GM12891 (cell line): Measurements from ENCODE around the gene EMC8.
A peak's percentile ranks its signal among the peaks of the same experiment; 100 is the strongest.

Experiments
- DNase-seq: peaks from one replicate; pipeline ENCODE4 v3.0.0; 2011; ENCODE audit warnings: low spot score; ENCODE audit not compliant: insufficient read length
- FAIRE-seq: peaks from 2 replicates; lab custom pipeline; 2011; peaks lifted over from hg19 to GRCh38; lab: Jason Lieb, UNC
- PAX5 ChIP-seq: IDR thresholded peaks from 2 replicates; pipeline ENCODE4 v1.6.1; 2011; ENCODE audit warnings: low read length, moderate library complexity, mild to moderate bottlenecking; ENCODE audit not compliant: insufficient read depth, severe bottlenecking
- POLR2A ChIP-seq: IDR thresholded peaks from 2 replicates; pipeline ENCODE4 v1.6.1; 2011; ENCODE audit warnings: low read depth, low read length, control low read depth
- POLR2AphosphoS5 ChIP-seq: IDR thresholded peaks from 2 replicates; pipeline ENCODE4 v1.6.1; 2011; ENCODE audit warnings: low read depth, low read length, control low read depth
- POU2F2 ChIP-seq: IDR thresholded peaks from 2 replicates; pipeline ENCODE4 v1.6.1; 2011; ENCODE audit warnings: low read depth, mild to moderate bottlenecking, control low read depth, low read length, moderate library complexity
- SPI1 ChIP-seq: IDR thresholded peaks from 2 replicates; pipeline ENCODE4 v1.6.1; 2011; ENCODE audit warnings: low read depth, low read length, control low read depth
- TAF1 ChIP-seq: IDR thresholded peaks from 2 replicates; pipeline ENCODE4 v1.6.1; 2011; ENCODE audit warnings: low read depth, low read length, control low read depth

The EMC8 gene

GRCh38 chr16:85803570-85803969 is 4.2 kb upstream of the EMC8 start:
- DNase-seq, result no peak

GRCh38 chr16:85800321-85800669 is 951 bp upstream of the EMC8 start:
- TF ChIP-seq POLR2A, result peak; percentile 64; the same call in 1 of the 2 replicates
- peak; percentile 47; the same call in 1 of the 2 replicates for TF ChIP-seq POLR2AphosphoS5
- peak; percentile 7; the same call in 1 of the 2 replicates for TF ChIP-seq POU2F2
- no peak for TF ChIP-seq SPI1
- FAIRE-seq (peak; percentile 16), DNase-seq (no peak)

More at GRCh38 chr16:85803570-85803969, 4.2 kb upstream of the EMC8 start:
- no peak for FAIRE-seq
- TF ChIP-seq SPI1 (no peak), TAF1 (no peak), PAX5 (no peak), POLR2AphosphoS5 (no peak), POLR2A (no peak), POU2F2 (no peak)

- peak; percentile 73 for DNase-seq
Observed at GRCh38 chr16:85798901-85799496, 345 bp downstream of the EMC8 start.

GRCh38 chr16:85798283-85798776 is 1.0 kb downstream of the EMC8 start:
- FAIRE-seq, result no peak
- DNase-seq, result no peak
- TF ChIP-seq POLR2AphosphoS5, result no peak
- no peak for TF ChIP-seq TAF1
- no peak for TF ChIP-seq PAX5
- no peak for TF ChIP-seq POLR2A
- TF ChIP-seq POU2F2, result no peak
- TF ChIP-seq SPI1, result no peak

More at GRCh38 chr16:85798901-85799496, 345 bp downstream of the EMC8 start:
- TF ChIP-seq POLR2AphosphoS5 (no peak), POU2F2 (no peak), POLR2A (no peak), TAF1 (no peak), PAX5 (no peak), SPI1 (no peak)
- FAIRE-seq, result no peak

GRCh38 chr16:85796599-85796998 is 2.7 kb downstream of the EMC8 start:
- FAIRE-seq (no peak), DNase-seq (no peak)
- TF ChIP-seq POLR2A (no peak), TAF1 (no peak), POLR2AphosphoS5 (no peak), PAX5 (no peak), POU2F2 (no peak)

GRCh38 chr16:85796152-85796551 is 3.2 kb downstream of the EMC8 start:
- FAIRE-seq, result no peak
- TF ChIP-seq SPI1 (no peak), TAF1 (no peak), POU2F2 (no peak), POLR2A (no peak), POLR2AphosphoS5 (no peak), PAX5 (no peak)
- DNase-seq, result no peak

GRCh38 chr16:85794696-85795095 is 4.6 kb downstream of the EMC8 start:
- DNase-seq (no peak), FAIRE-seq (no peak)
- TF ChIP-seq POU2F2 (no peak), POLR2AphosphoS5 (no peak), SPI1 (no peak), POLR2A (no peak), TAF1 (no peak), PAX5 (no peak)

- no peak for FAIRE-seq
- TF ChIP-seq PAX5, result no peak
- no peak for DNase-seq
Observed at GRCh38 chr16:85793662-85794298, 5.6 kb downstream of the EMC8 start.

GRCh38 chr16:85789773-85790172 is 9.6 kb downstream of the EMC8 start:
- FAIRE-seq (no peak), DNase-seq (no peak)
- TF ChIP-seq POLR2AphosphoS5, result no peak
- TF ChIP-seq SPI1, result no peak
- no peak for TF ChIP-seq PAX5
- TF ChIP-seq POU2F2, result no peak
- no peak for TF ChIP-seq TAF1
- TF ChIP-seq POLR2A, result no peak

- no peak for DNase-seq
- no peak for TF ChIP-seq TAF1
- TF ChIP-seq PAX5, result no peak
- no peak for TF ChIP-seq POU2F2
- no peak for TF ChIP-seq POLR2A
- FAIRE-seq, result no peak
Observed at GRCh38 chr16:85788819-85789218, 10.5 kb downstream of the EMC8 start.

- no peak for DNase-seq
- FAIRE-seq, result no peak
- TF ChIP-seq TAF1, result no peak
- no peak for TF ChIP-seq POLR2AphosphoS5
- TF ChIP-seq PAX5, result no peak
- TF ChIP-seq SPI1, result no peak
- no peak for TF ChIP-seq POU2F2
- TF ChIP-seq POLR2A, result no peak
Observed at GRCh38 chr16:85785927-85786326, 13.4 kb downstream of the EMC8 start.
